GM10266 (cell line): ENCODE data around the gene MEIS3.

Experiments used
- DNase-seq: peaks from one replicate; pipeline ENCODE4 v3.0.0; 2012; ENCODE audit errors: extremely low spot score
- TF ChIP-seq, protein P1 (sequence below): IDR thresholded peaks from 2 replicates; pipeline ENCODE4 v1.5.1; 2012; ENCODE audit warnings: mild to moderate bottlenecking, low read depth; ENCODE audit not compliant: control insufficient read depth, insufficient read depth; ENCODE audit errors: missing control alignments

Gene MEIS3

DNA sequence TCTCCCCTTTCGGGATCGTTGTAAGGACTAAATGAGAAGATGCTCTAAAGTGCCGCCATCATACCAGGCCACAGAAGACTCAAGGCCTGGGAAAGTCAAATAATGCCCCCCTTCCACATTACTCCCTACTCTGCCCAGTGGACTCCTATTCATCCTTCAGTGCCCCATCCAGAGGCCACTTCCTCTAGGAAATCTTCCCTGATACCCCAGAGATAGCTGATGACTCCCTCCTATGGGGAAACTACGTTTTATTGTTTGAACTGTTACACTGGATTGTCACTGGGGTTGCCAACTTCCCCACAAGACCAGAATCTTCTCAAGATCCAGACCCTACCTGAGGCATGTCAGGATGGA lies 14.2 kb downstream of the MEIS3 start:
- TF ChIP-seq, protein P1, sequence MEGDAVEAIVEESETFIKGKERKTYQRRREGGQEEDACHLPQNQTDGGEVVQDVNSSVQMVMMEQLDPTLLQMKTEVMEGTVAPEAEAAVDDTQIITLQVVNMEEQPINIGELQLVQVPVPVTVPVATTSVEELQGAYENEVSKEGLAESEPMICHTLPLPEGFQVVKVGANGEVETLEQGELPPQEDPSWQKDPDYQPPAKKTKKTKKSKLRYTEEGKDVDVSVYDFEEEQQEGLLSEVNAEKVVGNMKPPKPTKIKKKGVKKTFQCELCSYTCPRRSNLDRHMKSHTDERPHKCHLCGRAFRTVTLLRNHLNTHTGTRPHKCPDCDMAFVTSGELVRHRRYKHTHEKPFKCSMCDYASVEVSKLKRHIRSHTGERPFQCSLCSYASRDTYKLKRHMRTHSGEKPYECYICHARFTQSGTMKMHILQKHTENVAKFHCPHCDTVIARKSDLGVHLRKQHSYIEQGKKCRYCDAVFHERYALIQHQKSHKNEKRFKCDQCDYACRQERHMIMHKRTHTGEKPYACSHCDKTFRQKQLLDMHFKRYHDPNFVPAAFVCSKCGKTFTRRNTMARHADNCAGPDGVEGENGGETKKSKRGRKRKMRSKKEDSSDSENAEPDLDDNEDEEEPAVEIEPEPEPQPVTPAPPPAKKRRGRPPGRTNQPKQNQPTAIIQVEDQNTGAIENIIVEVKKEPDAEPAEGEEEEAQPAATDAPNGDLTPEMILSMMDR, result no peak

DNA sequence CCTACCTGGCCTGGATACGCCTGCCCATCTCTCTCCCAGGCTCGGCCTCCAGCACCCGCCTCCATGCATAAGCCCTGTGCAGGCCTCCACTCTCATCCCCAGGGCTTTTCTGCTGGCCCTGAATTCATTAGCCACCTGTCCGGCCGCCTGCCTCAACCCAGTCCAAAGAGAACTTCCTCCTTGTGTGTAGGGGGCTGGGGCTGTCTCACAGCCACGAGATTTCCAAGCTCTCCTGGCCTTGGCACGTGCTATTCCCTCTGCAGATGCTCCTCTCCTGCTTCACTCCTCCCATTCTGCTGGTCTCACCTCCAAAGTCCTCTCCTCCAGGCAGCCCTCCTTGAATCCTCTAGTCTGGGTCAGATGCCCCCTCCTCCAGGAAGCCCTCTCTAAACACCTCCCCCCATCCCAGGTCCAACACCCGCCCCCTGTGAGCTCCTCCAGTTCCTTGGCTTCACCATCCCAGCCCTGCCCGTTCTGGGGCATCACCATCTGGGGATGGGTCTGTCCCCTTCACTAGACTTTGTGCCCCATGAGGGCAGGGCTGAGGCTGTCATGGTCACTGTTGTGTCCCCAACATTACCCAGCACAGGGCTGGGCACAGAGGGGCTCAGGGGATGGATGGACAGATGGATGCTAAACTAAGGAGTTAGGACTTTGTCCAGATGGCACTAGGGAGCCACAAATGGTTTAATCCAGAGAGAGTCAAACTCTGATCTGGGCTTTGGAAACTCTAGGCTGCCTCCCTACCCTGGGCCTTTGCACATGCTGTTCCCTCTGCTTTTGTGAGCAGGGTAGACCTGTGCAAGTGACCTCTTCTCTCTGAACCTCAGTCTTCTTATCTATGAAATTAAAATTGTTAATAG lies 14.8 kb downstream of the MEIS3 start:
- no peak for DNase-seq
- TF ChIP-seq, protein P1, result no peak

More for the DNA sequence above, 14.2 kb downstream of the MEIS3 start:
- no peak for DNase-seq

DNA sequence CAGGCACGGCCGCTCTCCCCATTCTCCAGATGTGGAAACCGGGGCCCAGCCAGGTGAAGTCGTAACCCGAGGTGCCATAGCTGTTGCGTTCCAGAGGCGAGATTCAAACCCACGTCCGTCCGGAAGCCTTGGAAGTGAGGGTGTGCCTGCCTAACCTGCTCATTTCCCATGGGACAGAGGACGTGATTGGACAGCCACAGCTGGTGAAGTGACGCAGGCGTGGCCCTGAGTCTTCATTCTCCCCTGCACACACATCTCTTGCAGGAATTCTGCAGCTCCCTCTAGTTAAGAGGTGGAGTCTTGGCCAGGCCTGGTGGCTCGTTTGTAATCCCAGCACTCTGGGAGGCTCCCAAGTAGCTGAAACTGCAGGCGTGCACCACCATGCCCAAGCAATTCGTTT lies 16.8 kb downstream of the MEIS3 start:
- DNase-seq, result no peak

DNA sequence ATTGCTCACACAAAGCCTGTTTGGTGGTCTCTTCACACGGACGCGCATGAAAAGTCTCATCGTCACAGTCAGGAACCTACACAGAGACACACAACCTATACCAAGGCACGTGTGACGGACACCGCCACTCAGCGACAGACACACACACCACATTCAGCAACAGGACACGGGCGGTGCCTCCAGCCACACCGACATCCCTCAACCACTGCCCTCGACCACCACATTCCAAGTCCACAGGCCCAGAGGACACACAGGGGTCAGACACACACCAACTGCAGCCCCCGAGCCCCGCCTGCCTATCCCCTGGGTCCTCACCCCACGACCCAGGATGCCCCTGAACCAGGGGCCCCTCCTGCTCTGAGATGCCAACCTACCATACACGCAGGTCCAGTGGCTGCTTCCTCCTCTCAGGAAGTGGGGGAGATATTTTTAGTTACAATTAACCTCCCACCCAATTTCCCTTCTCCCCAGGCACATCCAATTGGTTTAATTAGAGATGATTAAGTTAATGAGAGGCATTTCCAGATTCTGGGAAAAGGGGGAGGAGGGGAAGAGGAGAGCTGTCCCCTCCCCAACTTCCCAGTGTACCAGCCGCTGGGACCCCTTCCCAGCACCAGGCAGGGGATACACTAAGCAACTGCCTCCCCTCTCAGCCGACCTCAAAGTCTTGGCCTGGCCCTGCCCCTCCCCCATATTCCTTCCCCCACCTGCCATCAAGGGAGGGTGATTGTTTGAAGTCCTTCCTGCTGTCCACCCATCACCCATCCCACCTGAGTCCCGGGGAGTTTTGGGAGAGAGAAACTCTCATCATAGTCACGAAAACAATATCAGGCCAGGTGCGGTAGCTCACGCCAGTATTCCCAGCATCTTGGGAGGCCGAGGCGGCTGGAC lies 20.4 kb downstream of the MEIS3 start:
- TF ChIP-seq, protein P1, result no peak
- no peak for DNase-seq

More for the DNA sequence above, 16.8 kb downstream of the MEIS3 start:
- TF ChIP-seq, protein P1, result no peak

DNA sequence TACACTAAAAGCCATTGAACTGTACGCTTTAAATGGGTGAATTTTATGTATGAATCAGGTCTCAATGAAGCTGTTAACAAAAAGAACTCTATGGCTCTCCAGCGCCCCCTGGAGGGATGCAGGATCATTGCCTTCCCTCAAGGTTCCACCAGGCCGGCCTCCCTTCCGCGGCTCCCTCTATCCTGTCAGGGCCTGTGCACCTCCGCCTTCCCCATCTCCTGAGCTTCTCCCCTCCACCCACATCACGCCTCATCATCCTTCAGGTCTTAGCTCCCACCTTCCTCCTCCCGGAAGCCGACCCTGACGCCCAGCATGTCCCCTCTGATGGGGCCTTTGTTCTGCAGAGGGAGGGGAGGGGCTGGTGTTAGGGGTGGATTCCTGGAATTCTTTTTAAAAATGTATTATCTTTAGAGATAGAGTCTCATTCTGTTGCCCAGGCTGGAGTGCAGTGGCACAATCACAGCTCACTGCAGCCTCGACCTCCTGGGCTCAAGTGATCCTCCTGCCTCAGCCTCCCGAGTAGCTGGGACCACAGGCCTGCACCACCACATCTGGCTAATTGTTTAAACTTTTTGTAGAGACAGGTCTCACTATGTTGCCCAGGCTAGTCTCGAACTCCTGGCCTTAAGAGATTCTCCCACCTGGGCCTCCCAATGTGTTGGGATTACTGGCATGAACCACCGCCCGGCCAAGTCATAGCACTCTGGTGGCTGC lies 27.7 kb downstream of the MEIS3 start:
- peak; percentile 78 for DNase-seq
- TF ChIP-seq, protein P1, result peak; percentile 81

DNA sequence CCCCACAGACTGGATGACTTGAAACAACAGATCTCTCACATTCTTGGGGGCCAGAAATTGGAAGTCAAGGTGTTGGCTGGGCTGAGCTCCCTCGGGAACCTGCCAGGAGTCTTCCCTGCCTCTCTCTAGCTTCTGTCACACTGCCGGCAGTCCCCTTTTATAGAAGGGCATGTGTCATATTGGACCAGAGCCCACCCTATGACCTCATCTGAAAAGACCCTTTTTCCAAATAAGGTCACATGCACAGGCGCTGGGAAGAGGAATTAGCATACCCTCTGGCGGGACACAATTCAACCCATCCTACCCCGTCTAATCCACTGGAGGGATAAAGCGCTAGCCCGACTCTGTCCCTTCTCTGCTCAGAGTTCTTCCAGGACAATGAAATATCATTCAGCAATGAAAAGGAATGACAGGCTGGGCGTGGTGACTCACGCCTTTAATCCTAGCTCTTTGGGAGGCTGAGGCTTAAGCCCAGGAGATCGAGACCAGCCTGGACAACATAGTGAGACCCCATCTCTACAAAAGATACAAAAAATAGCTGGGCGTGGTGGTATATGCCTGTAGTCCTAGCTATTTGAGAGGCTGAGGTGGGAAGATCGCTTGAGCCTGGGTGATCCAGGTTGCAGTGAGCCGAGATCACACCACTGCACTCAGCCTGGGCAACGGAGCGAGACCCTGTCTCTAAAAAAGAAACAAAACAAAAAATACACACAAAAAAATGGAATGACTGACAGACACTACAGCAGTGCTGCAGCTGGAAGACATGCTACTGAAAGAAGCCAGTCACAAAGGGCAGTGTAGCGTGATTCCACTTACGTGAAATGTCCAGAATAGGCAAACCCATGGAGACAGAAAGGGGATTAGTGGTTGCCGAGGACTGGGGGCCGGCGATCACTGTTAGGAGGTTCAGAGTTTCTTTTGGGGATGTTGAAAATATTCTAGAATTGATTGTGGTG lies 28.5 kb downstream of the MEIS3 start:
- DNase-seq, result no peak
- TF ChIP-seq, protein P1, result no peak
